GM12878 (cell line): Measurements from ENCODE around the gene HSPA12A. TPM values are rescaled to one million over a fixed set of nuclear protein-coding genes. Genes with fewer than 3 reads are reported as not detected.

Source experiments
- ATAC-seq: fragments of 200-7000 bp; cut with Tn5 transposase; 3 replicates; pipeline ENCODE4 v1.9.1; 2020; ENCODE audit warnings: mild to moderate bottlenecking, moderate library complexity
- BruUV-seq: library from RNA; stranded (reverse); fragments of 400-500 nt; replicated peaks from 2 replicates; lab custom pipeline; 2021; lab: Mats Ljungman, UMichigan
- CTCF ChIA-PET: fragments of 300-600 bp; sonication (Branson Sonifier 250); formaldehyde crosslinking; extraction: SDS; loops from one replicate; lab custom pipeline; 2021; ENCODE audit warnings: inconsistent platforms; lab: Yijun Ruan, JAX
- POLR2A ChIA-PET: fragments of 350-600 bp; formaldehyde crosslinking; extraction: SDS; loops from one replicate; lab custom pipeline; 2021; ENCODE audit warnings: inconsistent platforms; lab: Charles Lee
- RAD21 ChIA-PET: fragments of 300-600 bp; sonication (Branson Sonifier 250); formaldehyde crosslinking; loops from one replicate; lab custom pipeline; 2023; ENCODE audit warnings: antibody characterized with exemption; ENCODE audit not compliant: unreplicated experiment; lab: Charles Lee
- SMC1A ChIA-PET: fragments of 300-600 bp; sonication (Branson Sonifier 250); formaldehyde crosslinking; loops from one replicate; lab custom pipeline; 2023; ENCODE audit not compliant: unreplicated experiment, uncharacterized antibody; lab: Charles Lee
- DNase-seq: peaks from one replicate; pipeline ENCODE4 v3.0.0-alpha.2; 2011; ENCODE audit warnings: low read depth, low spot score
- FAIRE-seq: peaks from 3 replicates; lab custom pipeline; 2011; peaks lifted over from hg19 to GRCh38; lab: Jason Lieb, UNC
- H2AFZ ChIP-seq: 2 replicates; pipeline ENCODE4 v1.6.0; 2011; ENCODE audit warnings: low read depth, low read length, control low read depth; ENCODE audit not compliant: control insufficient read depth
- H3K27ac ChIP-seq: 2 replicates; pipeline ENCODE4 v1.5.1; 2011; ENCODE audit warnings: control low read depth; ENCODE audit not compliant: control insufficient read depth, insufficient read depth
- H3K27me3 ChIP-seq, 2 experiments: replicated peaks in 1 of 2; 2 replicates each; pipeline versions ENCODE4 v1.6.0 to v1.6.1; 2011; ENCODE audit warnings: low read length in 1 of 2; ENCODE audit not compliant: control insufficient read depth in 2 of 2, insufficient read depth in 2 of 2
- H3K36me3 ChIP-seq, 2 experiments: 2 replicates each; pipeline ENCODE4 v1.5.1; 2011; ENCODE audit warnings: low read length in 1 of 2; ENCODE audit not compliant: control insufficient read depth in 2 of 2, insufficient read depth in 2 of 2
- H3K4me1 ChIP-seq: 2 replicates; pipeline ENCODE4 v1.6.1; 2011; ENCODE audit warnings: mild to moderate bottlenecking, low read length, moderate library complexity, mixed read lengths; ENCODE audit not compliant: control insufficient read depth, insufficient read depth
- H3K4me2 ChIP-seq: 2 replicates; pipeline ENCODE4 v1.6.0; 2011; ENCODE audit warnings: control low read depth; ENCODE audit not compliant: control insufficient read depth, insufficient read depth
- H3K4me3 ChIP-seq: fragments of 200-600 bp; sonication (generic); 2 replicates; pipeline ENCODE4 v1.5.1; 2016
- H3K79me2 ChIP-seq: 2 replicates; pipeline ENCODE4 v1.6.0; 2011; ENCODE audit warnings: low read length; ENCODE audit not compliant: control insufficient read depth, insufficient read depth
- H3K9ac ChIP-seq: 2 replicates; pipeline ENCODE4 v1.8.0; 2011; ENCODE audit warnings: low read length, control low read depth, mixed read lengths; ENCODE audit not compliant: control insufficient read depth, insufficient read depth
- H3K9me3 ChIP-seq: replicated peaks from 3 replicates; pipeline ENCODE4 v1.5.1; 2011; ENCODE audit warnings: mild to moderate bottlenecking, low read length; ENCODE audit not compliant: control insufficient read depth, insufficient read depth
- H4K20me1 ChIP-seq: 2 replicates; pipeline ENCODE4 v1.6.0; 2011; ENCODE audit not compliant: control insufficient read depth, insufficient read depth
- BACH1 ChIP-seq: fragments of 450-650 bp; IDR thresholded peaks from 2 replicates; pipeline ENCODE4 v1.6.1; 2017; ENCODE audit warnings: mild to moderate bottlenecking, borderline replicate concordance
- CBX5 ChIP-seq: sonication (generic); IDR thresholded peaks from 2 replicates; pipeline ENCODE4 v1.6.1; 2016; ENCODE audit warnings: low read depth, moderate library complexity, mild to moderate bottlenecking, inconsistent platforms
- CHD1 ChIP-seq: IDR thresholded peaks from 2 replicates; pipeline ENCODE4 v1.6.1; 2012; ENCODE audit warnings: low read depth, low read length, improper control_type of control experiment
- CREB1 ChIP-seq: IDR thresholded peaks from 2 replicates; pipeline ENCODE4 v1.6.1; 2012; ENCODE audit warnings: low read depth, mild to moderate bottlenecking, inconsistent platforms
- DPF2 ChIP-seq: fragments of 450-650 bp; IDR thresholded peaks from 2 replicates; pipeline ENCODE4 v1.6.1; 2017; ENCODE audit warnings: mild to moderate bottlenecking
- FOXK2 ChIP-seq: fragments of 450-650 bp; IDR thresholded peaks from 2 replicates; pipeline ENCODE4 v1.6.1; 2017; ENCODE audit warnings: mild to moderate bottlenecking, moderate library complexity
- IKZF2 ChIP-seq, 2 experiments: fragments of 450-650 bp; IDR thresholded peaks; 2 replicates each; pipeline ENCODE4 v1.6.1; 2017; ENCODE audit warnings: mild to moderate bottlenecking in 2 of 2, moderate library complexity in 2 of 2
- IRF4 ChIP-seq: IDR thresholded peaks from 2 replicates; pipeline ENCODE4 v1.6.1; 2011; ENCODE audit warnings: low read depth, low read length
- LARP7 ChIP-seq: fragments of 450-650 bp; IDR thresholded peaks from 2 replicates; pipeline ENCODE4 v1.6.1; 2017; ENCODE audit warnings: mild to moderate bottlenecking
- MEF2A ChIP-seq: IDR thresholded peaks from 2 replicates; pipeline ENCODE4 v1.6.1; 2011; ENCODE audit warnings: low read depth, mild to moderate bottlenecking, low read length, moderate library complexity; ENCODE audit not compliant: insufficient read depth
- POLR2AphosphoS2 ChIP-seq: IDR thresholded peaks from 2 replicates; pipeline ENCODE4 v1.6.1; 2011; ENCODE audit warnings: low read depth, mild to moderate bottlenecking, low read length, improper control_type of control experiment, moderate library complexity
- RAD51 ChIP-seq: fragments of 450-650 bp; IDR thresholded peaks from 2 replicates; pipeline ENCODE4 v1.6.1; 2016; ENCODE audit warnings: moderate library complexity, mild to moderate bottlenecking, inconsistent platforms
- SIN3A ChIP-seq: IDR thresholded peaks from 2 replicates; pipeline ENCODE4 v1.6.1; 2012; ENCODE audit warnings: low read depth, low read length, improper control_type of control experiment
- SREBF1 ChIP-seq: IDR thresholded peaks from 2 replicates; pipeline ENCODE4 v1.6.1; 2012; ENCODE audit warnings: mild to moderate bottlenecking, low read length
- SRF ChIP-seq, 2 experiments: IDR thresholded peaks; 2 replicates each; pipeline ENCODE4 v1.6.1; 2011; ENCODE audit warnings: low read depth in 2 of 2, low read length in 2 of 2, mild to moderate bottlenecking in 1 of 2, moderate library complexity in 1 of 2
- TAF1 ChIP-seq: IDR thresholded peaks from 2 replicates; pipeline ENCODE4 v1.6.1; 2011; ENCODE audit warnings: mild to moderate bottlenecking, low read depth, low read length, borderline replicate concordance
- ZNF24 ChIP-seq: fragments of 450-650 bp; IDR thresholded peaks from 2 replicates; pipeline ENCODE4 v1.6.1; 2017; ENCODE audit warnings: antibody characterized with exemption, mild to moderate bottlenecking
- ZNF622 ChIP-seq: fragments of 450-650 bp; IDR thresholded peaks from 2 replicates; pipeline ENCODE4 v1.6.1; 2017; ENCODE audit warnings: mild to moderate bottlenecking, inconsistent platforms
- WGBS: methylation state at CpG from one replicate; pipeline ENCODE4 v1.1.6; 2016; ENCODE audit warnings: low lambda C conversion rate; ENCODE audit not compliant: insufficient replicate concordance, insufficient coverage; ENCODE audit errors: missing lambda C conversion rate; 5-methylcytosine and 5-hydroxymethylcytosine counted together
- in situ Hi-C: fragments of 300-500 bp; cut with MboI; formaldehyde crosslinking; loops from 9 replicates; pipeline ENCODE4 v1.14.3; 2018; ENCODE audit warnings: mixed read lengths
- intact Hi-C: fragments of 100-400 bp; cut with micrococcal nuclease; formaldehyde crosslinking; loops from one replicate; pipeline ENCODE4 v1.14.2; 2022; ENCODE audit not compliant: unreplicated experiment
- polyA plus RNA-seq, 11 experiments: library from polyadenylated mRNA; depleted of rRNA in 4 of 11; unstranded in 6 of 11; stranded (reverse) in 5 of 11; fragments of >200 nt; fragmentation: Nextera tagmentation in 4 of 11; fragmentation: Illumina TruSeq in 1 of 11; extraction: Ambion mirVana in 4 of 11; extraction: Trizol in 1 of 11; gene quantifications; 1 replicate in 1 of 11; 2 replicates in 10 of 11; pipeline versions ENCODE4 v1.2.1 to v1.2.3, GENCODE V29; 2011 to 2016; ENCODE audit warnings: inconsistent platforms in 2 of 11, missing spikeins in 2 of 11, low read depth in 1 of 11
- total RNA-seq, 4 experiments: library from RNA; depleted of rRNA in 3 of 4; stranded (reverse); fragments of >200 nt in 3 of 4; fragmentation: Illumina TruSeq in 1 of 4; extraction: Trizol in 1 of 4; gene quantifications; 2 replicates each; pipeline versions ENCODE4 v1.2.1 to v1.2.3, GENCODE V29; 2013 to 2021
- TF ChIP-seq, protein P1 (sequence below): fragments of 450-650 bp; IDR thresholded peaks from 2 replicates; pipeline ENCODE4 v1.6.1; 2017; ENCODE audit warnings: mild to moderate bottlenecking, moderate library complexity
- TF ChIP-seq, protein P2 (sequence below): IDR thresholded peaks from 2 replicates; pipeline ENCODE4 v1.6.1; 2011; ENCODE audit warnings: mild to moderate bottlenecking, low read depth, low read length, moderate library complexity; ENCODE audit not compliant: insufficient replicate concordance

HSPA12A gene
- total and polyA plus RNA-seq, 10 of the 15 experiments (the other 5 are each of a cell fraction or from before 2014, with no cell fraction given), result 0.90 to 20.2 (median 2.8) TPM

DNA sequence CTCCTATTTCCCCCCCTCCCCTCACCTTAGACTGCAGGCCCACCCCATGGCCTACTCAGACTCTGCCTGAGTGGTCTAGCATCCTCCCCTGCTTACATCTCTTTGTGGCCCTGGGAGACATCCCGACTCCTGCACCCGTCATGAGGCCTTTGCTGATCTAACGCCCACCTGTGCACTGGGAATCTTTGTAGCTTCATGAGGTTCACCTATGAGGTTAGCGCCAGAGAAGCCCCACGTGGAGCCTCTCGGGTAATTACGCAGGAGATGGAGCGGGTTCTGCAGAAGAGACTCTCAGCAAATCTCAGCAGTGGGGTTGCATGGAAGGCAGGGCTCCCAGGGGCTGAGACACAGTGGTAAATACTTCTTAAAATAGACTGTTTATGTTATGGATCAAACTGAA lies 43.5 kb upstream of the HSPA12A start:
- H3K27me3 ChIP-seq, result no peaks in the 10 kb centered on the region
- ChIA-PET POLR2A (no interaction called here), SMC1A (no interaction called here), RAD21 (no interaction called here), CTCF (interaction anchor here (4.7 kb wide), 1 partner anchor 389 kb away, joined by 43 read pairs; no protein-coding TSS in a partner anchor)
- no peaks in the 10 kb centered on the region for H3K9me3 ChIP-seq
- ATAC-seq (no peak), FAIRE-seq (no peak), DNase-seq (no peak)
- no peaks in the 10 kb centered on the region for H3K79me2 ChIP-seq
- H3K4me1 ChIP-seq, result peaks cover 3% of the 10 kb centered on the region; the same call in 1 of the 2 replicates
- no TSS peak for BruUV-seq
- no peaks in the 10 kb centered on the region for H4K20me1 ChIP-seq
- no peak overlapping the region for H2AFZ ChIP-seq
- no peaks in the 10 kb centered on the region for H3K36me3 ChIP-seq
- H3K9ac ChIP-seq, result no peak overlapping the region
- intact Hi-C loops (no loop called here), in situ Hi-C loops (loop anchor here (10.0 kb wide), 1 partner anchor 101 kb away; no protein-coding TSS in a partner anchor)
- no peak for TF ChIP-seq MEF2A
- TF ChIP-seq, protein P1, sequence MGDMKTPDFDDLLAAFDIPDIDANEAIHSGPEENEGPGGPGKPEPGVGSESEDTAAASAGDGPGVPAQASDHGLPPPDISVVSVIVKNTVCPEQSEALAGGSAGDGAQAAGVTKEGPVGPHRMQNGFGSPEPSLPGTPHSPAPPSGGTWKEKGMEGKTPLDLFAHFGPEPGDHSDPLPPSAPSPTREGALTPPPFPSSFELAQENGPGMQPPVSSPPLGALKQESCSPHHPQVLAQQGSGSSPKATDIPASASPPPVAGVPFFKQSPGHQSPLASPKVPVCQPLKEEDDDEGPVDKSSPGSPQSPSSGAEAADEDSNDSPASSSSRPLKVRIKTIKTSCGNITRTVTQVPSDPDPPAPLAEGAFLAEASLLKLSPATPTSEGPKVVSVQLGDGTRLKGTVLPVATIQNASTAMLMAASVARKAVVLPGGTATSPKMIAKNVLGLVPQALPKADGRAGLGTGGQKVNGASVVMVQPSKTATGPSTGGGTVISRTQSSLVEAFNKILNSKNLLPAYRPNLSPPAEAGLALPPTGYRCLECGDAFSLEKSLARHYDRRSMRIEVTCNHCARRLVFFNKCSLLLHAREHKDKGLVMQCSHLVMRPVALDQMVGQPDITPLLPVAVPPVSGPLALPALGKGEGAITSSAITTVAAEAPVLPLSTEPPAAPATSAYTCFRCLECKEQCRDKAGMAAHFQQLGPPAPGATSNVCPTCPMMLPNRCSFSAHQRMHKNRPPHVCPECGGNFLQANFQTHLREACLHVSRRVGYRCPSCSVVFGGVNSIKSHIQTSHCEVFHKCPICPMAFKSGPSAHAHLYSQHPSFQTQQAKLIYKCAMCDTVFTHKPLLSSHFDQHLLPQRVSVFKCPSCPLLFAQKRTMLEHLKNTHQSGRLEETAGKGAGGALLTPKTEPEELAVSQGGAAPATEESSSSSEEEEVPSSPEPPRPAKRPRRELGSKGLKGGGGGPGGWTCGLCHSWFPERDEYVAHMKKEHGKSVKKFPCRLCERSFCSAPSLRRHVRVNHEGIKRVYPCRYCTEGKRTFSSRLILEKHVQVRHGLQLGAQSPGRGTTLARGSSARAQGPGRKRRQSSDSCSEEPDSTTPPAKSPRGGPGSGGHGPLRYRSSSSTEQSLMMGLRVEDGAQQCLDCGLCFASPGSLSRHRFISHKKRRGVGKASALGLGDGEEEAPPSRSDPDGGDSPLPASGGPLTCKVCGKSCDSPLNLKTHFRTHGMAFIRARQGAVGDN, result no peak
- no peak for TF ChIP-seq RAD51
- no peak for TF ChIP-seq CBX5
- TF ChIP-seq SRF (IDR thresholded peaks at IDR 0.05; ENCODE audit: low read depth in 2 of 2, low read length in 2 of 2), result no peak
- TF ChIP-seq TAF1, result no peak
- no peak for TF ChIP-seq IRF4
- TF ChIP-seq BACH1, result no peak
- TF ChIP-seq CREB1, result no peak
- TF ChIP-seq, protein P2, sequence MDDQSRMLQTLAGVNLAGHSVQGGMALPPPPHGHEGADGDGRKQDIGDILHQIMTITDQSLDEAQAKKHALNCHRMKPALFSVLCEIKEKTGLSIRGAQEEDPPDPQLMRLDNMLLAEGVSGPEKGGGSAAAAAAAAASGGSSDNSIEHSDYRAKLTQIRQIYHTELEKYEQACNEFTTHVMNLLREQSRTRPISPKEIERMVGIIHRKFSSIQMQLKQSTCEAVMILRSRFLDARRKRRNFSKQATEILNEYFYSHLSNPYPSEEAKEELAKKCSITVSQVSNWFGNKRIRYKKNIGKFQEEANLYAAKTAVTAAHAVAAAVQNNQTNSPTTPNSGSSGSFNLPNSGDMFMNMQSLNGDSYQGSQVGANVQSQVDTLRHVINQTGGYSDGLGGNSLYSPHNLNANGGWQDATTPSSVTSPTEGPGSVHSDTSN, result no peak
- TF ChIP-seq CHD1, result no peak
- TF ChIP-seq POLR2AphosphoS2, result no peak
- no peak for TF ChIP-seq LARP7
- no peak for TF ChIP-seq SIN3A
- TF ChIP-seq DPF2, result no peak
- TF ChIP-seq ZNF622, result no peak
- TF ChIP-seq ZNF24, result no peak
- no peak for TF ChIP-seq IKZF2 (IDR thresholded peaks at IDR 0.05)
- TF ChIP-seq SREBF1, result no peak
- no peak for TF ChIP-seq FOXK2
- H3K4me3 ChIP-seq, result no peak overlapping the region
- no peak overlapping the region for H3K27ac ChIP-seq
- H3K4me2 ChIP-seq, result no peak overlapping the region
- WGBS, result 27% methylated on average over 8 of the region's 8 CpGs
